ENCODE measurements around the gene PEX26.
"Not testable (repeated sequence)": the region's sequence is repeated elsewhere in the genome, so short reads cannot be mapped to it uniquely, and the experiment has no call there.

PEX26 gene

DNA sequence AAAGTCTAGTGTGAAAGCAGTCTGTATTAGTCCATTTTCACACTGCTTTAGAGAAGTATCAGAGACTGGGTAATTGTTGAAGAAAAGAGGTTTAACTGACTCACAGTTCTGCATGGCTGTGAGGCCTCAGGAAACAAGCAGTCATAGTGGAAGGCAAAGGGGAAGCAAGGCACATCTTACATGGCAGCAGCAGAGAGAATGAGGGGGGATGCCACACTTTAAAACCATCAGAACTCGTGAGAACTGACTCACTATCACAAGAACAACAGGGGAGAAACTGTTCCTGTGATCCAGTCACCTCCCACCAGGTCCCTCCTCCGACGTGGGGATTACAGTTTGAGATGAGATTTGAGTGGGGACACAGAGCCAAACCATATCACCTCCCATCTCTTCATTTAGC is 19.0 kb downstream of the PEX26 start:
- no peak for DNase-seq (ENCODE audit: low read depth, low spot score)

DNA sequence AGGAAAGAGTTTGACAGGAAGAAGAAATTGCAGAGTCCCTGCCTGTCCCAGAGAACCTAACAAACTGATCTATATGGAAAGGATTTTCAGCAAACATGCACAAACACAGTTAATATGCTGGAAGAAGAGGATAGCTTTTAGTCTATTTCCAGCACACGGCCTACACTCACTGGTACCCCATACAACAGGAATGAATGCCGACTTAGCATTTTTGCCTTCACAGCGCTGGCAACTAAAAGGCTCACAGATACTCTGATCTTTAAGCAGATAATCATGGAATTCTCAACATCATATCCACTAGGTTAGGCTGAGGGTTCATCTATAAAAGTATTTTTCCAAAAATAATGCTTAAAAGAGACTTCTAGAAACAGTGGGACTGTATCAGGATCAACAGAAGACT is 23.0 kb downstream of the PEX26 start:
- no peak for DNase-seq (ENCODE audit: low read depth, low spot score)

DNA sequence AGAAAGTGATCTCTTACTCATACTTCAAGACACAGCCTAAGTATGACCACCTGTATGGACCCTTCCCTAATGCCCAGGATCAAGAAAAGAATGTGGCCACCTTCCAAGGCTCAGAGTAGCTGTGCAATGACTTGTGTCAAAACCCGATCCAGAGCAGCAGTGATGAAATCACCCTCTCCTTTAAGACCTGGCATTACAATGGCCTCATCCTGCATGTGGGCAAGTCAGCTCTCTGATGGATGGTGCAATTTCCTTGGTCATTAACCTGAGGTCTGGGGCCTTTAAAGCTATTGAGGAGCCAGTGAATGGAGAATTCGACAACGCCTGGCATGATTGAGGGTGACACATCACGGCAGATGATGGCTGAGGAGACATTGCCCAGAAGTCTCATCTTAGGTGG is 23.7 kb downstream of the PEX26 start:
- DNase-seq (ENCODE audit: low read depth, low spot score): no peak

DNA sequence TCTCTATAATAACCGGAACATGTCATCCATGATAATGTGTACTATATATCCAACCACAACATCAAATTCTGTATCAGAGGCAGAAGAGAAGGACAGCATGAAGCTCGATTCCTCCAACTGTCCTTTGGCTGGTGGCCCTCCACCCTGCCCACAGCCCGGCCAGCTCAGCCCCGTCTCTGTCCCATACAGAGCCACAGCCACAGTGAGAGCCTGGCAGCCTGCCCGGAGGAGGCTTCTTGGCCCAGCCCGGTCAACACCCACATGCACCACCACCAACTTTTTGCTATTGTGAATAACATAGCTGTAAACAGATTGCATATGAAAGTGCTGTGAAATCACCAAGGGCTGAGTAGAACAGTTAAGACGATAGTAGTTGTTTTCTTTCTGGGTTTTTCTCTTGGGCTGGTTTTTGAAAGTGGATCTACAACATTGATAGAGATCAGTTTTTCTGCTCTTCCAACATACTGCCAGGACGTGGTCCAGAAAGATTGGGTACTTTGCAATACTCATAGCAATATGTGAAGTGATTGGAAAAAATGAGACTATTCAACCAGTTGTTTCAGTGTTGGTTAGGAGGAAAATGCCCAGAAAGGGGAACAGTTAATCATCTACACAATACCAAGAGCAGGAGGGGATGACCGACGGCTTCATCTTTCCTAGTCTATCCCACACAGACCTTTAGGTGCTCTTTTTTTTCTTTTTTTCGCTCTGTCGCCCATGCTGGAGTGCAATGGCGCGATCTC is 25.9 kb downstream of the PEX26 start:
- DNase-seq (ENCODE audit: low read depth, low spot score): no peak

DNA sequence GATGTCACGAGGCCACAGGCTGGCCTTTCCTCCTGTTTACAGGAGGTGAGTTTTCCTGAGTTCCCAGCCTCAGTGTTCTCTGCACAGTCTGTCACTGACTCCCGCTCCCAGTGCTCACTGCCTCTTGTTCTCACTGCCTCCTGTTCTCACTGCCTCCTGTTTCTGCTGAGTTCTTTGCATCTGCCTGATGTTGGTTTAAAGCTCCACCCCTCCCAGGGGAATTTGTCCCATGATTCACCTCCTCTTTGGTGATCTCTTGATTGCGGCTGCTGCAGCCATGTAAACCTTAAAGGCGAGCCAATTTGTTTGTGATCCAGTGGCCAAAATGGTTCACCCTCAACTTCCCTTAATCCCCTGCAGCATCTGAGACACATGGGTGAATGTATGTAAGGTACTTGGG is 26.8 kb downstream of the PEX26 start:
- DNase-seq (ENCODE audit: low read depth, low spot score): no peak

DNA sequence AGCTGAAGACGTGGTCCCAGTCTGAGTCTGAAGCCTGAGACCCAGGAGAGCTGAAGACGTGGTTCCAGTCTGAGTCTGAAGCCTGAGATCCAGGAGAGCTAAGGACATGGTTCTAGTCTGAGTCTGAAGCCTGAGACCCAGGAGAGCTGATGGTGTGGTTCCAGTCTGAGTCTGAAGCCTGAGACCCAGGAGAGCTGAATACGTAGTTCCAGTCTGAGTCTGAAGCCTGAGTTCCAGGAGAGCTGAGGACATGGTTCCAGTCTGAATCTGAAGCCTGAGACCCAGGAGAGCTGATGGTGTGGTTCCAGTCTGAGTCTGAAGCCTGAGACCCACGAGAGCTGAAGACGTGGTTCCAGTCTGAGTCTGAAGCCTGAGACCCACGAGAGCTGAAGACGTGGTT is 28.2 kb downstream of the PEX26 start:
- not testable (repeated sequence) for DNase-seq (ENCODE audit: low read depth, low spot score)

DNA sequence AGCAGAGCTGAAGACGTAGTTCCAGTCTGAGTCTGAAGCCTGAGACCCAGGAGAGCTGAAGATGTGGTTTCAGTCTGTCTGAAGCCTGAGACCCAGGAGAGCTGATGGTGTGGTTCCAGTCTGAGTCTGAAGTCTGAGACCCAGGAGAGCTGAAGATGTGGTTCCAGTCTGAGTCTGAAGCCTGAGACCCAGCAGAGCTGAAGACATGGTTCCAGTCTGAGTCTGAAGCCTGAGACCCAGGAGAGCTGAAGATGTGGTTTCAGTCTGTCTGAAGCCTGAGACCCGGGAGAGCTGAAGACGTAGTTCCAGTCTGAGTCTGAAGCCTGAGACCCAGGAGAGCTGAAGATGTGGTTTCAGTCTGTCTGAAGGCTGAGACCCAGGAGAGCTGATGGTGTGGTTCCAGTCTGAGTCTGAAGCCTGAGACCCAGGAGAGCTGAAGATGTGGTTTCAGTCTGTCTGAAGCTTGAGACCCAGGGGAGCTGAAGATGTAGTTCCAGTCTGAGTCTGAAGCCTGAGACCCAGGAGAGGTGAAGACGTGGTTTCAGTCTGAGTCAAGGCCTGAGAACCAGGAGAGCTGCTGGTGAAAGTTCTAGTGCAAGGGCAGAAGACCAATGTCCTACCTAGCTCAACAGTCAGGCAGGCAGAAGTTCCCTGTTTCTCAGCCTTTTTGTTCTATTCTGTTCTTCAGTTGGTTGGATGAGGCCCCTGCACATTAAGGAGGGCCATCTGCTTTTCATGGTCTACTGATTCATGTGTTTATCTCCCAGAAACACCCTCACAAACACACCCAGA is 29.0 kb downstream of the PEX26 start:
- DNase-seq (ENCODE audit: low read depth, low spot score): not testable (repeated sequence)

DNA sequence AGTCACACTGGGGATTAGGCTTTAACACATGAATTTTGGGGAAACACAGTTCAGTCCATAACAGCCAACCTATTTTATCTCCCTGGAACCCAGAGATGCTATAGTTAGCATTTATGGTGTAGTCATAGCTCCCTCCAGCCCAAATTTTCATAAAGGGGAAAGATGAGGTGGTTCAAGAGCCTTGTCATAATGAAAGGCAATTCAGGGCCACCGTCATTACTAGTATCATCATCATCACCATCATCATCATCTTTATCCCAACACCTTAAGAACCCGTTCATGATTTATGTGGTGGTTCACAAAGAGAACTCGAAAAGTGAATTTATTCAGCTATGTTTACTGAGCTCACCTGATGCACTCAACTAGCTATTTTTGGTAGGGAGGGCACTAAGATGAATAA is 30.4 kb downstream of the PEX26 start:
- no peak for DNase-seq (ENCODE audit: low read depth, low spot score)

DNA sequence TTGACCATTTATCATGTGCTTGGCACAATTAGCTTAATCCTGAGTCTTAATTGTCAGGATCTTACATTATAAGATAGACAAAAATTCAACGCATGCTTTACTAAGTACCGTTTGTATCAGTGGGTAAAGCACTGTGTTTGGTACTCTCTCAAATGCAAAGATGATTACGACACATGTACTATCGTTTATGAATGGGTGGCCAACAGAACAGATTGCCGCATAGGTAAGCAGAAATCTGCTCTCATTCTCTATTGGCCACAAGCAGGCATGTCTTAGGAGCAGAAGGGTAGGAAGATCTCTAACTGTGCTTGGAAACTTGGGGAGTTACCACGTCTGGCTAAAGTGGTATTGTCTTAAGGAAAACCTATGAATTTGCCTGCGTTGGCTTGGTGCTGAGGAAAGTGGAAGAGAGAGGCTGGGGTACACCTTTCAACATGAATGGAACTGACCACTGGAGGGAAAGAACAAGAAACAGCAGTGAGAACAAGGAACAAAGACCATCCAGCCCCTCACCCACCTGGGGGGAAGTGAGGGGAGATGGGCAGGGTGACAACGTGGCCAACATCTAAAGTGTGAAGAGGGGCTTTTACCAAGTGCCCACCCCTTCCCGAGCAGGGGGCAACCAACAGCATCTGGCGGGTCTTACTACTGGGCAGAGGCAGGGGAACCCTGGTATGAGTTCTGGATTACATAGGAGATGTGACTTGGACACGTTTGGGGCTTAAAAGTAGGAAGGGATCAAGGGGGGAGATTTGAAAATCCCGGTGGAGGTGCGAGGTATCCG is 31.8 kb downstream of the PEX26 start:
- no peak for DNase-seq (ENCODE audit: low read depth, low spot score)

DNA sequence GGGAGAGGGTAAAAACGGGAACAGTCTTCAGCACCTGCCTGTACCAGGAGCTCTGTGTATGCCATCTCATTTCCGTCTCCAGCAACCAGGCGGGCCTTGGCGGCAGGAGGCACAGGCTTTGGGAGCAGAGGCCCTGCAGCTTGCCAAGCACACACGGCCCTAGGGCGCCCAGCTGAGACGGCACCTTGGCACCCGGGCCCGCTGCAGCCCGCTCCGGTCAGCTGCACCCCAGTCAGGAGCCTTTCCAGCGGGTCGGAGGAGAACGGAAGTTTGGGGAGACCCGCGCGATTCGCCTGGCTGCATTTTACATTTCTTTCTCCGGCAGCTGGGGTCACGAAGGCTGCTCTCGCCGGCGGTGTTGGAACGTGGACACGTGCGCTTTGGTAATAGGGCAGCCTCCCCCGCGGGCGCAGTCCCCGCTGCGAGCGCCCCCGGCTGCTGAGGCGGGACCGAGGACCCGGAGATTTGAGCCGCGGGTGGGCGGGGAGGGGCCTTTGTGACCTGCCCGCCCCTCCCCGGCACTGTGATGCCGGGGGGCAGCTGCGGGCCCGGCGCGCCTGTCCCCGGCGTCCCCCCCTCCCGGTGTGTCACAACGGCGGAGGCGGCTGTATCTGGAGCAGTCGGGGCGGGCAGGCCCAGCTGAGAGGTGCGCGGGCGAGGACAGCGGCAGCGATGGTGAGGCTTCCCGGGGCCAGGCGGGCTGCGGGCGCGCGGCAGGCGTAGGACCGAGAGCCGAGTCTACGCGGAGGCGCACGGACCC is 32.6 kb downstream of the PEX26 start, which contains the start of gene TUBA8:
TSS of gene TUBA8 (plus strand) at position 616 of the 760 bp plus-strand sequence. CDS start at position 673, 57 bp downstream.
- DNase-seq (ENCODE audit: low read depth, low spot score): no peak

DNA sequence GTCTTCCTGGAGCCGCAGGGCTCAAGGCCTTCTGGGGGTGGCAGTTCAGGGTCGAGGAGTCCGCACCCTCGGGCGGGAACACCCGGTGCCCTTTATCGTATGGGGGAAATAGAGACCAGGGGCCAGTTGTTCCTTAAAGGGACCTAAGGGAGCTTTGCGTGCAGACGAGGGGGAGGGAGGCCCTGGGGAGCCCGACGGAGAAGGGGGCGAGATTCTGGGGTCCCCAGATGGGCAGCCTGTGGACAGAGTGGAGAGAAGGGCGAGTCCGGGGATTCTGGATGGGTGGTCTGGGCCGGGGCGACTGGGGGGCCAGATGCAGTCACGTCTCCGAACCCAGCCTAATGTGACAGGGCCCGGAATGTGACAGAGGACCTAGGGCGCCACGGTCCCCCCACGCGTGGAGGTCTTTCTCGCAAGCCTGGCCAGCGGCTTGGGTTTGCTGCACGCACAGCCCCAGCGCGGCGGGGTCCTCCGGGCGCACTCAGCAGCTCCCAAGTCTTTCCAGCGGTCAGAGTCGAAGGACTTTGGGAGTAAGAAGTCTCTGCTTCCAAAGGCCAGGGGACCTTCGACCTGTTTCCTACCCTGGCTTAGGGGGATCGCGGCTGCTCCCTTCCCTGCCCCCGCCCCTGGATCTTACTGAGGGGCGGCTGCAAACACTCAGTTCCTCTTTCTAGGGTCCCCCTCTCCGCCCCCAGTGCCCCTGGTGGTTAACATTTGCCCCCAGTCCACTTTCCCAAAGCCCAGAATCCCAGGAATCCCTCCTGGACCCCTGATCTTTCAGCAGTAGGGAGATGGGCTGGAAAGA is 33.4 kb downstream of the PEX26 start:
- DNase-seq (ENCODE audit: low read depth, low spot score): no peak

DNA sequence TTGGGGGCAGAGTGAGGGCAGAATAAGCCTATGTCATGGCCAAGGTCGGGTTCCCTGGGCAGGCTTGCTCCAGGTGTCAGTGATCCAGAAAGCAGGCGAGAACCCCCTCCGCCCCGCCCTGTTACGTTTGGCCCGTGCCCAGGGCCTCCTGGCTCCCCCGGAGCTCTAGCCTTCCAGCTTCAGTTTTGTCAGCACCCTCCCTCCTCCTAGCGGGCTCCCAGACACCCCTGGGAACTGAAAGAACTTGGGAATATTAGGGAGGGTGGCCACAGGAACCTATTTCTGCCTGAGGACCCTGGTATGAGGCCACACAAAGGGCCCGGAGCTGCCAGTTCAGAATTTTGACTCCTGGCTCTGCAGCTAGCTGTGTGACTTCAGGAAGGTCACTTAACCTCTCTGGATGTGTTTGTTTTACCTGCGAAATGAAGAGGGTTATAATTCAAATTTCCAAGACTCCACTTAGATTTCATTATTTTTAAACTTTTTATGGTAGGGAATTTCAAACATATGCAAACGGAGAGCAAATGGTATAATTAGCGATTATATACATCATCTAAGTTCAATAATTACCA is 34.1 kb downstream of the PEX26 start:
- DNase-seq (ENCODE audit: low read depth, low spot score): no peak

DNA sequence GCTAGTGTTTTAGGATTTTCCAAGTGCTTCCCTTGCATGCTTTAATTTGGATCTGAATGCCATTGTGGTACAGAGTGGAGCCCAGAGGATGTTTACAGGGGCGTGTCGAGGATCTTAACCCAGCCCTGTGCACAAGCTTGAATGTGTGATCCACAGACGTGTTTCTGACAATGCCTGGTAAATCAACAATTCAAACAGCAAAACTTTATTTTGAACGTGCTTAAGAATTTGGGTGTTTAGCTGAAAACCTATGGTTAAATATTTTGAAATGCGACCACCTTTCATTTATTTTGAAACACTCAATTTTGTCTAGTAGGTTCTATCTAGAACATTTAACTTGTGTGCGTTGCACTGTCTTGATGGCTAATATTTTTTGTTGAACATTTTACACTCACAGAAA is 34.6 kb downstream of the PEX26 start:
- no peak for DNase-seq (ENCODE audit: low read depth, low spot score)

DNA sequence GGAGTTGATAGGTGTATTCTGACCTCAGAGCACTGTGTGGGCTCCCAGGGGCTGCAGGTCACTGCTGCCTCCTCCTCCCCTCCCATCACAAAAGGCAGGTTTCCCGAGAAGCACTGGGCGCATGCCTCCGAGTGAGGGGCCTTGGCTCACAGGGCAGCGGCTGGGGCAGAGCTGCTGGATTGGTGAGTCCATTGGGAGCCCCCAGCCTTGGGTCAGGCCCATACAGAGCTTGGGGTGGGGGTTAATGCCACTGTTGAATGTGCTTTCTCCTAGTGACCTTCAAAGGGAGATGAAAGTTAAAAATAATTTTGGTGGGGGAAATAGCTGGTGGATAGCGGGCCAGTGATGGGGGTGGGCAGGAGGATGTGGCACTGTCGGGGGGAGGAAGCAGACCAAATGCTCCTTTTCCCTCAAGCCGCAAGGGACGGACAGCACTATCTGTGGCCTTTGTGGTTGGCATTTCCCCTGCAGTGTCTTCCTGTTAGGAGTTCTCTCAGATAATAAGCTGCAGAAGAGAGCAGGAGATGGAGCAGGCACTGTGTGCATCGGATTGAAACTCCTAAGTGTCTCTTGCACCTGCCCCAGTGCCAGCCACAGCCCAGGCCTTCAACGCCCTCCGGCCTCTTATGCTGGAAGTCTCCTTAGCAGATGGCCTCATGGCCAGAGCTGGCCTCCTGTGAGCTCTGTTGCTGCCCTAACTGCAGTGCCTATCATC is 36.0 kb downstream of the PEX26 start:
- DNase-seq (ENCODE audit: low read depth, low spot score): no peak

DNA sequence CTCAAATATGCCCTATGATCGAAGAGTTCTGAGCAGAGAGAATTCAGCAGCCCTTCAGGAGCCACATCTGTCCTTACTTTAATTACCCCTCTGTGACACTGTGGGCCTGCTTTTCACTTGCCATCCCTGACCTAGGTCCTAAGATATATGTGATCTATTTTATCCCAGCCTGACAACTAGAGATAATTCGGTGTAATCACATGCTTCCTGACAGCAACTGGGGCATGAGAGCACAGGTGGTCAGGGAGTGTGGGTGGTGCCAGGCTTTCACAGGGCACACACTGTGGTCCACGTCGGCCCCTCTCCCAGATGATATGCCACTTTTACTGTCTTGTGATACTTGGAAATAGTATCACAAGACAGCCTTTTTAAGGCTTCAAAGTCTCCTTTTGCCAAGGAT is 36.7 kb downstream of the PEX26 start:
- no peak for DNase-seq (ENCODE audit: low read depth, low spot score)

DNA sequence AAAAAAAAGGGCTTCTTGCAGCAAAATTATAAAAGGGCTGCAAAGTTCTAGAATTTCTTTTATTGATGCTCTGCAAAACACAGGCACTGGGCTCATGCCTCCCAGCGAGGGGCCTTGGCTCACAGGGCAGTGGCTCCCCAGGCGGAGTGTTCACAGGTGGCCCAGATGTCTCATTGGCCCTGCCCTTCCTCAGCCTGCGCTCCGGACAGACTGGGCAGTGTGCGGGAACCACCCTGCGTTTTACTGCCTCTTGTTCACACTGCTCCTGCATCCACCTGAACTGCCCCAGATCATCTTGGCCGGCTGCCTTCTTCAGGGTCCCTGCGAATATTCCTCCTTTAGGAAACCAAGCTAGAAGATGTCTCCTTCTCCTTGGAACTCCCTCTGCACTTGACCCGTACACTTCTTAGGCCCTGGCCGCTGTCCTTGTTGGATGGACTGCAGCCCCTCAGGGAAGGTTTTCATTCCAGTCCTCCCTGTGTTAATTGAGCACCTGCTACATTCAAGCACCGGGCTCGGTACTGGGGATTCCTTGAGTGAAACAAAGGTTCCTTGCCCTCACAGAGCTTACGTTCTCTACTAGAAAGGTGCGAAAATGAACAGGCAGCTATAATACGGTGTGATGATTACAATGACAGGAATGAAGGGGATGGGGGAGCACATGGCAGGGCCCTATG is 37.3 kb downstream of the PEX26 start:
- no peak for DNase-seq (ENCODE audit: low read depth, low spot score)

DNA sequence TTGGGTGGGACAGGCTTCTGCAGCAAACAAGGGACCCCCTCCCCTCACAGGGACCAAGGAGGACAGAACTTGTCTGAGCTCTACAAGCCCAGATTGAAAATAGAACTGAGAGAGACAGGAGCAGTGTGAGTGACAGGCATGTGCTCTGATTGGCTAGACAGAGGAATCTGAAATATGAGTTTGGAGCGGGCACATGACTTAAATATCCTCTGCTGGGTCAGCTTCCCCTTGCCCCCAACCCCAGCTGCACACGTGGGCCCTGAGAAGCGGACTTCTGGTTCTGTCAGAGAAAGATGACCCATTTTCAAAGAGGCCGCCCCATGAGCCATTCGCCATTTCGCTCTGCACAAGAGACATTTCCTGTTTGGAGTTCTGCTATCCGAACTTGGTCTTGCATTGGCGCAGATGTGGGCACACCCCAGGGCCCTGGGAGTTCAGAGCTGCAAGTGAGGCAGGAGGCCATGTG is 38.1 kb downstream of the PEX26 start:
- DNase-seq (ENCODE audit: low read depth, low spot score): no peak

DNA sequence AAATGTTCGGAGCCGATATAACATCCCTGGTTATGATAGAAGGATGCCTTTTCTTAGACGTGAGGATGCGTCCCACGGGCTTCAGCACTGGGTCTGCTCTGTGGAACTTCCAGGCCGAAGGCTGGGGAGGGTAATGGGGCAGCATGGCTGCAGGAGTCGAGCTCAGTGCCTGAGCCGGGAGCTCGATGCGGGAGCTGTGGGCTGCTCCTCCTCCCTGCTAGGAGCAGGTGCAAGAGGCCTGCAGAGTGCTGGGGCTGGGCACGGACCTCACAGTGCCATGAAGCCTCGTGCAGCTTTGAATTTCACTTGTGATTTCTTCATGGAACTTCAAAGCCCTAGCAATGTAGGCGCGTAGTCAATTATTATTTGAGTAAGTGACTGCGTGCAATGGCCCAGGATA is 38.8 kb downstream of the PEX26 start:
- no peak for DNase-seq (ENCODE audit: low read depth, low spot score)

DNA sequence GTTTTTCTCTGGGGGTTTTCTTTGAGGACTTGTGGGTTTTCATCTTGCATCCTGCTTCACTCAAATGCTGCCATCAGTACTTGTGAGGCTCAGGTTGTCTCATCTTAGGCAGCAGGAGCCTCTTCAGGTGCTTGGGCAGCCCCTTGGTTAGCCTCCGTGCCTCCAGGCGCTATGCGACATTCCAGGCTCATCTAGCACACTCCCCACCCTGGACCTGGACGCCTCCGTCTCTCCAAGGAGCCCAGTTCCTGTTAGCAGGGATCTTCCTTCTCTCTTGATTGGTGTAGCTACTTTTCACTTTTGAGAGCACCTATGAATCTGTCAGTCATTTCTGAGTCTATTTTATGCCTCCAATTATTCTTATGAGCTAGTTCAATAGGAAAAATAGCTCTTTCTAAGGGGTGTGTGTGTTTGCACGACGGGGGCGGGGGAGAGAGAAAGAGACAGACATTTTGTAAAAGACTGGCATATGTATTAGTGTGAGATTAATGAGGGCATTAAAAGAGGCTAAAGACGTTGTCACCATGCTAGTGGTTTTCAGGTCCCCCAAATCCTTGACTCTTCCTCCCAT is 40.6 kb downstream of the PEX26 start:
- DNase-seq (ENCODE audit: low read depth, low spot score): no peak
